ENCODE measurements around the gene GREB1.

Gene GREB1

DNA sequence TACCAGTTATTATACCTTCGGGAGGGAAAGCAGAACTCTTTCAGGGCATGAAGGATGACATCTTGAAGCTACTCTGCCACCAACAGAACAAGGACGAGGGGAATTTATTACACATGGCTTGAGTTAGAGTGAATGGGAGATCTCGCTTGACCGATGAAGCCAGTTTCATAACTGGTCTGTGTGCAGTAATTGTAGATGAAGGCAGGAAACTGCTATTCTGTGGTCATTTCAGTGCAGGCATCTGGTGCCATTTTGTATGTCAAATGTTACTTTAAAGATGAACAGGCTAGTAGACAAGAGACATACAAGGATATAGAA is 20.5 kb downstream of the GREB1 start:
- Mint-ChIP-seq H3K36me3 (ENCODE audit: low read depth) (no peaks in the 10 kb centered on the region), H3K4me3 (no peak overlapping the region), H3K4me1 (ENCODE audit: low read depth) (peaks cover 5% of the 10 kb centered on the region), H3K27ac (no peak overlapping the region), H3K27me3 (ENCODE audit: low read depth) (peaks cover 34% of the 10 kb centered on the region), H3K9me3 (no peaks in the 10 kb centered on the region)
- DNase-seq (ENCODE audit: low spot score): no peak

DNA sequence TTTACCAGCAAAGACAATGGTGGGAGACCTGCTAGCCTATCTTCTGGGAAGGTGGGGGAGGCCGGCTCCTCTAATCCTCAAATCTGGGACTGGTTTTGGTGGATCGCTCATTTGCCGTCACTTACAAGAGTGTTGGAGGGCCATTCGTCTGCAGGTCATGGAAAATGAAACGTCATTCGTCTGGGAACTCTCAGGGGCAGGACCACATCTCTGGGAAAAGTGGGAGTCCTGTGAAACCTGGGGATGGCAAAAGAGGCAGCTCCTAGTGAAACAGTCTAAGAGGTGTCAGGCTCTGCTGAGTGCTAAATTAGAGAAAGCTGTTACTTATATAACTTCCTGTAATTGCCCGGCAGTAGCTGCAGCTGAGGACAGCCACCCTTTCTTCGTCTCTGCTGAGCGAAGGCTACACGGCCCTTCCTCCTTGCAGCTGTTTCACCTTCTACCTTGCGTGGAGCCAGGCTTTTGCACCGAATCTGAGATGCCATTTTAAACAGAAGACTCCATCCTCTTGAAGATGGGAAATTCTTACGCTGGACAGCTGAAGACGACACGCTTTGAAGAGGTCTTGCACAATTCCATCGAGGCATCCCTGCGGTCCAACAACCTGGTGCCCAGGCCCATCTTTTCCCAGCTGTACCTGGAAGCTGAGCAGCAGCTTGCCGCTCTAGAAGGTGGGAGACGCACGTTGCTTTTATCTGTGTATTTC is 22.4 kb downstream of the GREB1 start:
- no peaks in the 10 kb centered on the region for H3K9me3 Mint-ChIP-seq
- no peak for DNase-seq (ENCODE audit: low spot score)
- H3K27me3 Mint-ChIP-seq (ENCODE audit: low read depth): peaks cover 34% of the 10 kb centered on the region
- H3K4me3 Mint-ChIP-seq: no peak overlapping the region
- no peak overlapping the region for H3K27ac Mint-ChIP-seq
- peaks cover 5% of the 10 kb centered on the region for H3K4me1 Mint-ChIP-seq (ENCODE audit: low read depth)
- H3K36me3 Mint-ChIP-seq (ENCODE audit: low read depth): no peaks in the 10 kb centered on the region

DNA sequence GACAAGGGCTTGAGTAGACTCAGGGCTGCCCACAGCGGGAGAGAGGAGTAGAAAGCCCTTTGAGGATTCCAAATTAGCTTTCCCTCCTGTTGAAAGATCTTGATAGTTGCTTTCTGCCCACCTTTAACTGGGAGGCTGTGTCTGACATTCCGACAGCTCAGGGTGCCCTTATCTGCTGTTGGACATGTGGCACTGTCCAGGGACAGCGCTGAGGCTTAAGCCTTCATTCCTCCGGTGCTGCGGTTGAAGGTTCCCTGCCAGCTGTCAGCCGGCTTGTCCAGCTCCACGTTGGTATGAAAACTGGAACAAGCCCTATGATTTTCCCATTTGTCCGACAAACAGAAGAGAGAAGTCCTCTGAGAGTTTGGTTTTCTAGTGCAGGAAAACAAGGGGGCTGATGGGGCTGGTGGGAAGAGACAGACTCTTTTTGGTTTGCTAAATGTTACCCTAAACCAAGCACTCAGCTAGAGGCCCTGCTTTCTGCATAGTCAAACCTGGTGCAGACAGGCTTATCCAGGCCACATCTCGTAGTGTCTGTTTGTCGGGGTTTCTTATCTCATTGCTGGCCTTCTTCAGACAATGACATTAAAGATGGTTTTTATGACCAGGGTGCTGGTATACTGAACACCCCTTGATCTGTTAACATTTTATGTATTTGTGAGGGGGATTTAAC is 24.5 kb downstream of the GREB1 start:
- H3K27ac Mint-ChIP-seq: no peak overlapping the region
- no peaks in the 10 kb centered on the region for H3K36me3 Mint-ChIP-seq (ENCODE audit: low read depth)
- H3K27me3 Mint-ChIP-seq (ENCODE audit: low read depth): peaks cover 34% of the 10 kb centered on the region
- DNase-seq (ENCODE audit: low spot score): no peak
- H3K4me3 Mint-ChIP-seq: no peak overlapping the region
- no peaks in the 10 kb centered on the region for H3K9me3 Mint-ChIP-seq
- peaks cover 5% of the 10 kb centered on the region for H3K4me1 Mint-ChIP-seq (ENCODE audit: low read depth)

DNA sequence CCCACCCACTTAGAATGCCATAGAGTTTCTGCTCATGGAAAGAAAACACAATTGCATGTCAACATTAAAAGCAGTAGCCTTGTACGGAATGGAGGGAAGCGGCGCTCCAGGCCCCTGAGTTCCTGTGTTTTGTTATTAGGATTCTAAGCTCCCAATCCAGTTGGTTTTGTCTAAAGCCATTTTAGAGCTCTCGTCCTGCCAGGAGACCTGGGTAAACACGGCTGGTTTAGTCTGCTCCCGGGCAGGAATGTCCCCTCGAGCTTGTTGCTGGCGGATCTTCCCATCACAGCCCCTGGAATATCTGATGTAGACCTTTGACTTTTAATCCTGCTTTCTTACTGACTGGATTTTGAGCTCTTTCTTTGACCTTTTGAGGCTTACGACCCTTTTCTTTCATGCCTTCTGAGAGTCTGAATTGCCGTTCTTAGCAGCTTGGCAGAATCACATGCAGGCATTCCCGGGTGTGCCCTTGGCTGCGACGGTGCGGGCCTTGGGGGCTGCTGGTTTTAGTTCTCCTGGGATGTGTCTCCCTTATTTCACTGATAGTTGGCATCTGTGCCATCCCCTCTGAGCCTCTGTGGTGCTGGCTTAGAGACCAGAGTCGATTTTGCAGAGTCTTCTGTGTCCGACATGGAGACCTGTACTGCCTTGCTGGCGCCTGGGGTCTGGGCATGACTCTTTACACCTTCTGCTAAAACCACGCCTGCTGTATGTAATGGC is 25.4 kb downstream of the GREB1 start:
- Mint-ChIP-seq H3K36me3 (ENCODE audit: low read depth) (no peaks in the 10 kb centered on the region), H3K9me3 (no peaks in the 10 kb centered on the region), H3K4me1 (ENCODE audit: low read depth) (peaks cover 2% of the 10 kb centered on the region), H3K27me3 (ENCODE audit: low read depth) (peaks cover 32% of the 10 kb centered on the region), H3K27ac (no peak overlapping the region), H3K4me3 (no peak overlapping the region)
- DNase-seq (ENCODE audit: low spot score): no peak

DNA sequence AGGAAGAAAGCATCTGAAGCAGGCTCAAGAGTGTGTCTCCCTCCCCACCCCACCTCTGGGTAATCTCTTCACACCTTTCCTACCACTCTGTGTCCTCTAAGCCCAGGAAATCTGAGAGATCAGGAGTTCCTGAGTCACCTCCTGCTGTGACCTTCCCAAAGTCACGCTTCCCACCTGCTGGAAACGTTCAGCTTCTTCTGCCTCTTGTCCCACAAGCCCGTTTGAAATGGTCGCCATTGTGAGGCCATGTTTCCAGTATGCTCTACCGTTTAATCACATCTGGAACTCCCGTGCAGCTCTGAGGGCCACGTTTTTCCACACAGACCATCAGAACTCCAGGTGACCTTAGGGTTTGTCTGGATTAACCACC is 25.9 kb downstream of the GREB1 start:
- H3K4me3 Mint-ChIP-seq: no peak overlapping the region
- no peaks in the 10 kb centered on the region for H3K4me1 Mint-ChIP-seq (ENCODE audit: low read depth)
- H3K9me3 Mint-ChIP-seq: no peaks in the 10 kb centered on the region
- peaks cover 27% of the 10 kb centered on the region for H3K27me3 Mint-ChIP-seq (ENCODE audit: low read depth)
- DNase-seq (ENCODE audit: low spot score): no peak
- no peak overlapping the region for H3K27ac Mint-ChIP-seq
- no peaks in the 10 kb centered on the region for H3K36me3 Mint-ChIP-seq (ENCODE audit: low read depth)

DNA sequence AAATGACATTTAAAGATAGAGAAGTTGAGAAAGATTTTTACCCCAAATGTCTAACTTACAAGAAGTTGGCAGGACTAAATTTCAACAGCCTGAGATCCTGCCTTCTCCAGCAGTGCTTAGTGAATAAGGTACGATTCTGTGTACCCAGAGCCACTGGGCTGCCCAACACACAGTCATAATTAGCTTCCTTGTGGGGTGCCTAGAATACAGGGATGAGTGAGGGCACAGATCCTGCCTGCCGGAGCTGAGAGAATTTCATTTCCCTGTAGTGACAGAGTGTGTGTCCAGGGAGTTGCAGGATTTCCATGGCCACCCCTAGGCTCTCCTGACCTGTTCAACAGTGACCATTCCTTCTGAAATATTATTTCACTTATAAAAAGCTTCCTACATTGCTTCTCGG is 27.0 kb downstream of the GREB1 start:
- no peaks in the 10 kb centered on the region for H3K4me1 Mint-ChIP-seq (ENCODE audit: low read depth)
- H3K27ac Mint-ChIP-seq: no peak overlapping the region
- no peaks in the 10 kb centered on the region for H3K9me3 Mint-ChIP-seq
- H3K36me3 Mint-ChIP-seq (ENCODE audit: low read depth): no peaks in the 10 kb centered on the region
- H3K27me3 Mint-ChIP-seq (ENCODE audit: low read depth): peaks cover 19% of the 10 kb centered on the region
- H3K4me3 Mint-ChIP-seq: no peak overlapping the region
- DNase-seq (ENCODE audit: low spot score): no peak

DNA sequence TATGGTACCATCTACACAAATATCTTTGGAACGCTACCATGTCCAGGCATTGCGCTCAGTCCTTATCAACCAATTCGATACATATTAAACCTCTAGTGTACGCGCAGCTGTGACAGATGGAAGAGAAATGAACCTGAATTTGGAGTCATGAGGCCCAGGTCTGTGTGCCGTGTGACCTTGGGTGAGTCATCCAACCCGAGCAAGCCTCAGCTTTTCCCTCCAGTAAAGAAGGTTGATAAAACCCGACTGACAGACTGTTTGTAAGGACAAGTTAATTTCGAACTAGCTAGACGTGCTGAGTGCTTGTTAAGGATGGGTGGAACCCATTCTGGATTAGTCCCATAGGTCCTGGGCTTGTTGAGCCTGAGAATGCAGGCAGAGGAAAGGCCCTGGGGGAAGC is 28.2 kb downstream of the GREB1 start:
- Mint-ChIP-seq H3K9me3 (no peaks in the 10 kb centered on the region), H3K27me3 (ENCODE audit: low read depth) (peaks cover 8% of the 10 kb centered on the region), H3K4me3 (no peak overlapping the region), H3K4me1 (ENCODE audit: low read depth) (no peaks in the 10 kb centered on the region), H3K36me3 (ENCODE audit: low read depth) (no peaks in the 10 kb centered on the region), H3K27ac (no peak overlapping the region)
- no peak for DNase-seq (ENCODE audit: low spot score)

DNA sequence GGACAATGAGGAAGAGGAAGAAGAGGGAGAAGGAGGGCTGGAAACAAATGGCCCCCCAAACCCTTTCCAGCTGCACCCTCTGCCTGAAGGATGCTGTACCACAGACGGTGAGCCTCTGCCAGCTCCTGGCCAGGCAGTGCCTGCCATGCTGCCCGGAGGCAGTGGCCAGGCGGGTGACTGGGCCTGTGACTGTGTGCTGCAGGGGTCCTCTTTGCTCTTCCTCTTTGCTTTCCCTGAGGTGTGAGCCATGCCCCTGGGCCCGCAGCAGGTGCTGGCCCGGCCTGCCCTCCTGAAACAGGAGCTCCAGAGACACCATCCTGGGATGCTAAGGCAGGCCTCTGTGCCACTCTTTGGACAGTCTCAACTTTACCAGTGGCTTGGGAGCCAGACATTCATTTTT is 28.6 kb downstream of the GREB1 start:
- Mint-ChIP-seq H3K27ac (no peak overlapping the region), H3K4me3 (no peak overlapping the region), H3K9me3 (no peaks in the 10 kb centered on the region), H3K4me1 (ENCODE audit: low read depth) (no peaks in the 10 kb centered on the region), H3K27me3 (ENCODE audit: low read depth) (peaks cover 3% of the 10 kb centered on the region), H3K36me3 (ENCODE audit: low read depth) (no peaks in the 10 kb centered on the region)
- DNase-seq (ENCODE audit: low spot score): no peak

DNA sequence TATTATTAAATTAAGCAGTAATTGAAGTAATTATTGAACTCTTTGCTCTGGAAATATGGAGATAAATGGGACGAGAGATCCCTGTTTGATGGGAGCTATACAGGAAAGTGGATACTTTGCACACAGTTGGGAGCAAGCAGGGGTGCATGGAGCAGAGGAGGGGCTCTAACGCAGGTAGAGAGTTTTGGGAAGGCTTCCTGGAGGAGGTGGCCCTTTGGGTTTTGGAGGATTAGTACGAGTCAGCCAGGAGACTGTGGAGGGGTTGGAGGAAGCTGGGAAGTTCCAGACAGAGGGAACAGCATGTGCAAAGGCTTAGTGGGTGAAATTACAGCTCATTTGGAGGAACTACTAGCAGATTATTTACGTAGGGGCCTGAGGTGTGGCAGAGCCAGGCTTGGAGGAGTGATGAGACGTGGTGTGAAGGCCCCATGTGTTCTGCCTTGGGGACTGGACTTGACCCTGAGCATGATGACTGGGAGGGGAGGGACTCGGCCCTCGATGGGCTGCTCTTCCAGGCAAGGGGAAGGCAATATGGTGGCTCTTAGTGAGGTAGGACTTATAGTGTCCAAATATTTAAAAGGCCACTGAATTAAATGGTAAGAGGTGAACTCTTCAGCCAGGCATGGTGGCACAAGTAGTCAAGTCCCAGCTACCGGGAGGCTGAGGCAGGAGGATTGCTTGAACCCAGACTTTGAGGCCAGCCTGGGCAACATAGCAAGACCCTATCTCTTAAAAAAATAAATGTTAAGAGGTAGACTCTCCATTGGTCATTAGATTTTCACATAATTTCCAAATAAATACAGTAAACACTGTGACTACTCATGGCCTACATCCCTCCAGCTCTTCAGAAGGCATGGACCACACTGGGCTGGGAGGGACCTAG is 30.2 kb downstream of the GREB1 start:
- H3K4me3 Mint-ChIP-seq: no peak overlapping the region
- DNase-seq (ENCODE audit: low spot score): no peak
- no peak overlapping the region for H3K27ac Mint-ChIP-seq
- no peaks in the 10 kb centered on the region for H3K36me3 Mint-ChIP-seq (ENCODE audit: low read depth)
- H3K27me3 Mint-ChIP-seq (ENCODE audit: low read depth): no peaks in the 10 kb centered on the region
- H3K9me3 Mint-ChIP-seq: no peaks in the 10 kb centered on the region
- no peaks in the 10 kb centered on the region for H3K4me1 Mint-ChIP-seq (ENCODE audit: low read depth)

DNA sequence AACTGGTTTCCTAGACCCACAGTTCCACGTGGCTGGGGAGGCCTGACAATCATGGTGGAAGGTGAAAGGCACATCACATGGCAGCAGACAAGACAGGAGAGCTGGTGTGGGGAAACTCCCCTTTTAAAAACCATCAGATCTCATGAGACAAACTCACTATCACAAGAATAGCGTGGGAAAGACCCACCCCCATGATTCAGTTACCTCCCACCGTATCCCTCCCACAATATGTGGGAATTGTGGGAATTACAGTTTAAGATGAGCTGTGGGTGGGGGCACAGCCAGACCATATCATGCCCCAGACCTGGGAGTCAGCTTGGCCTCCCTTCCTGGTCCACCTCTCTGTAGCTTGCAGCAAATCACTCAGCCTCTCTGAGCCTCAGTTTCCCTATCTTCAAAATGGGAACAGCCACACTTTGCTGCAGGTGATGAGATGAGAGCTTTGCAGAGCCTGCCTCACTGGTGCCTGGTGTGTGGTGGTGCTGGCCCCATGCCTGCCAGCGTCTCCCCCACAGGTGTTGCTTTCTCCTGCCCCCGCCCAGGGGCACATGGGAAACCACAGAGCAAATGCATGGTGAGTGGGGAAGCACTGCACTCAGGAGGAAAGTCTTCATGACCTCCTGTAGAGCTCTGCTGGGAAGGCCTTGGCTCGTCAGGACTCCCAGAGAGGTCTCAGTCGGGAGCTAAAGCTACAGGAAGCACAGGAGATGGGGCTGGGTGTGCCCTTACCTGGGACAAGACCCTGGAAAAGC is 31.1 kb downstream of the GREB1 start:
- Mint-ChIP-seq H3K4me1 (ENCODE audit: low read depth) (no peaks in the 10 kb centered on the region), H3K27ac (no peak overlapping the region), H3K4me3 (no peak overlapping the region), H3K9me3 (no peaks in the 10 kb centered on the region), H3K27me3 (ENCODE audit: low read depth) (no peaks in the 10 kb centered on the region), H3K36me3 (ENCODE audit: low read depth) (no peaks in the 10 kb centered on the region)
- DNase-seq (ENCODE audit: low spot score): no peak

DNA sequence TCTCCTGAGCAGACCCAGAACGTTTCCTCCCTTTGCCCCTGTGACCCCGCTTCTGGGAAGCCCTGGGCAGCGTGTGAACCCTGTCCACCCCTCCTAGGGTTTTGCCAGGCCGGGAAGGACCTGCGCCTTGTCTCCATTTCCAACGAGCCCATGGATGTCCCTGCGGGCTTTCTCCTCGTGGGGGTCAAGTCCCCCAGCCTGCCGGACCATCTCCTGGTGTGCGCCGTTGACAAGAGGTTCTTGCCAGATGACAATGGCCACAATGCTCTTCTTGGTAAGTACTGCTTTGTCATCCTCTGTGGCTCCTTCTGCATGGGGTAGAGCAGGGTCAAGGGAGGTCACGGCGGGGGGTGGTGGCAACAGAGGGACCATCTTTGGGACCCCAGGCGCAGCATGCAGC is 32.5 kb downstream of the GREB1 start:
- DNase-seq (ENCODE audit: low spot score): no peak
- no peak overlapping the region for H3K27ac Mint-ChIP-seq
- no peaks in the 10 kb centered on the region for H3K4me1 Mint-ChIP-seq (ENCODE audit: low read depth)
- no peak overlapping the region for H3K4me3 Mint-ChIP-seq
- no peaks in the 10 kb centered on the region for H3K27me3 Mint-ChIP-seq (ENCODE audit: low read depth)
- H3K36me3 Mint-ChIP-seq (ENCODE audit: low read depth): no peaks in the 10 kb centered on the region
- H3K9me3 Mint-ChIP-seq: no peaks in the 10 kb centered on the region

DNA sequence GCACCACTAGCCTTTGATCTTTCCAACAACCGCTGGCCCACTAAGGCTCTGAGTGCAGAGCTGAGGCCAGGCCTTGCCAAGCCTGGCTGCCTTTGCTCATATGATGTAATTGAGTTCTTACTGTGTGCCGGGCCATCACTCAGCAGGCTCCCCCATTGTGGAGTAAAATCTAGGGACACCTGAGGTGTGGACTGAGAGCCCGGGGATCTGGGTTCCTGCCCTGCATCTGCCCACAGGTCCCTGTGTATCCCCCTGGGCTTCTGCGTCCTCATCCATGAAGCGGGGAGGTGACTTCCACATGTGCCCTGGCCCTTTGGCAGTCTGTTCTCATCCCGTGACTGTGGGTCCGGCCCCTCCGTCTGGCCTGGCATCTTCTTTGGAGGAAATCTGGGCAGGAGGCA is 33.8 kb downstream of the GREB1 start:
- no peak overlapping the region for H3K4me3 Mint-ChIP-seq
- H3K27me3 Mint-ChIP-seq (ENCODE audit: low read depth): no peaks in the 10 kb centered on the region
- H3K4me1 Mint-ChIP-seq (ENCODE audit: low read depth): no peaks in the 10 kb centered on the region
- no peaks in the 10 kb centered on the region for H3K36me3 Mint-ChIP-seq (ENCODE audit: low read depth)
- H3K9me3 Mint-ChIP-seq: no peaks in the 10 kb centered on the region
- no peak for DNase-seq (ENCODE audit: low spot score)
- H3K27ac Mint-ChIP-seq: no peak overlapping the region

DNA sequence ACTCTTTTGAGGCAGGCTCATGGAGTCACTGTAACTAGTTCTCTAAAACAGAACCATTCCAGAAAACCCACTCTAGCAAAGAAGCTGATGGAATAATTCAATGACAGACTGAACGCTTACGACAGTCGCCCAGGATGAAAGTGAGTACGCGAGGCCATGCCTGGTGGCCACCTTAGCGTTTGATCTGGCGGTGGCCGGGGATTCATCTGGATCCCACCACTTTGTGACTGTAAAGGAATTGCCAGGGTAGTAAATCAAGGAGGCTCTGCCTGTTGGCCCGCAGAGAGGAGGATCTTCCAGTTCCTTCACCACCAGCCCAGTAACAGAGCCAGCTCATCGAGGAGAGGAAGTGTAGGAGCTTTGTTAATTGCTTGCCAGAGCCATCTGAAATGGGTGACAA is 34.6 kb downstream of the GREB1 start:
- H3K4me3 Mint-ChIP-seq: no peak overlapping the region
- no peaks in the 10 kb centered on the region for H3K4me1 Mint-ChIP-seq (ENCODE audit: low read depth)
- no peaks in the 10 kb centered on the region for H3K36me3 Mint-ChIP-seq (ENCODE audit: low read depth)

More for the DNA sequence above, 34.6 kb downstream of the GREB1 start:
- DNase-seq (ENCODE audit: low spot score): no peak
- Mint-ChIP-seq H3K9me3 (no peaks in the 10 kb centered on the region), H3K27ac (no peak overlapping the region), H3K27me3 (ENCODE audit: low read depth) (no peaks in the 10 kb centered on the region)
